ENCODE data around the gene ENG.

The ENG gene

GRCh38 chr9:127772603-127773002, 81.9 kb downstream of the ENG start:
- no peak for DNase-seq

- DNase-seq, result no peak
Observed at GRCh38 chr9:127771570-127772189, 82.8 kb downstream of the ENG start.

- peak; percentile 100 for DNase-seq
Observed at GRCh38 chr9:127770905-127771569, 83.4 kb downstream of the ENG start.

GRCh38 chr9:127770583-127770904, 83.9 kb downstream of the ENG start:
- no peak for DNase-seq

GRCh38 chr9:127769929-127770582, 84.4 kb downstream of the ENG start:
- DNase-seq, result no peak

- no peak for DNase-seq
Observed at GRCh38 chr9:127769101-127769500, 85.4 kb downstream of the ENG start.

- no peak for DNase-seq
Observed at GRCh38 chr9:127768698-127769097, 85.8 kb downstream of the ENG start.

GRCh38 chr9:127767909-127768331, 86.5 kb downstream of the ENG start:
- DNase-seq, result peak; percentile 94

GRCh38 chr9:127767410-127767809, 87.0 kb downstream of the ENG start:
- DNase-seq, result no peak

- no peak for DNase-seq
Observed at GRCh38 chr9:127765418-127765817, 89.0 kb downstream of the ENG start.

Measured in islet precursor cell (in vitro differentiated cells).